DOHH2 (cell line): ENCODE results near the gene RGS7.
A peak's percentile ranks its signal among the peaks of the same experiment; 100 is the strongest.

ENCODE experiments used
- H3F3A ChIP-seq: fragments of 200-600 bp; sonication (generic), shearing (Covaris generic); 2 replicates; pipeline ENCODE4 v1.6.0; 2016; ENCODE audit warnings: antibody characterized with exemption, mild to moderate bottlenecking; ENCODE audit not compliant: control insufficient read depth, insufficient read depth
- H3K27ac ChIP-seq: fragments of 200-600 bp; sonication (generic); 2 replicates; pipeline ENCODE4 v1.5.1; 2014; ENCODE audit warnings: low read depth, mild to moderate bottlenecking, low read length, moderate library complexity
- H3K27me3 ChIP-seq: fragments of 200-600 bp; sonication (generic); 2 replicates; pipeline ENCODE4 v1.6.1; 2014; ENCODE audit warnings: mild to moderate bottlenecking, low read length, mixed read lengths; ENCODE audit not compliant: control insufficient read depth
- H3K36me3 ChIP-seq: fragments of 200-600 bp; sonication (generic); 2 replicates; pipeline ENCODE4 v1.6.1; 2014; ENCODE audit warnings: mild to moderate bottlenecking, low read length, moderate library complexity, mixed read lengths; ENCODE audit not compliant: control insufficient read depth
- H3K4me1 ChIP-seq: fragments of 200-600 bp; sonication (generic); 2 replicates; pipeline ENCODE4 v1.6.1; 2014; ENCODE audit warnings: mild to moderate bottlenecking, low read length, mixed read lengths; ENCODE audit not compliant: control insufficient read depth
- H3K4me2 ChIP-seq: fragments of 200-600 bp; sonication (generic); 2 replicates; pipeline ENCODE4 v1.6.0; 2014; ENCODE audit warnings: mild to moderate bottlenecking, low read length, moderate library complexity
- H3K4me3 ChIP-seq: fragments of 200-600 bp; sonication (generic); 2 replicates; pipeline ENCODE4 v1.5.1; 2014; ENCODE audit warnings: mild to moderate bottlenecking, low read length, mixed read lengths
- H3K79me2 ChIP-seq: fragments of 200-600 bp; sonication (generic); 2 replicates; pipeline ENCODE4 v1.6.1; 2014; ENCODE audit warnings: mild to moderate bottlenecking, low read length, mixed read lengths; ENCODE audit not compliant: control insufficient read depth
- H3K9me2 ChIP-seq: fragments of 200-600 bp; sonication (generic); replicated peaks from 2 replicates; pipeline ENCODE4 v1.6.1; 2014; ENCODE audit warnings: mild to moderate bottlenecking, low read length, mixed read lengths; ENCODE audit not compliant: control insufficient read depth
- H3K9me3 ChIP-seq: fragments of 200-600 bp; sonication (generic); 2 replicates; pipeline ENCODE4 v1.6.1; 2014; ENCODE audit warnings: antibody characterized with exemption, low read length, mixed read lengths; ENCODE audit not compliant: control insufficient read depth, insufficient read depth
- H4K20me1 ChIP-seq: fragments of 200-600 bp; sonication (generic); 2 replicates; pipeline ENCODE4 v1.6.0; 2014; ENCODE audit warnings: low read depth, mild to moderate bottlenecking, antibody characterized with exemption, low read length, moderate library complexity; ENCODE audit not compliant: control insufficient read depth, insufficient read depth
- CTCF ChIP-seq: fragments of 200-600 bp; sonication (generic); IDR thresholded peaks from one replicate; pipeline ENCODE4 v1.5.1; 2014; ENCODE audit warnings: antibody characterized with exemption, mild to moderate bottlenecking, low read depth, low read length; ENCODE audit not compliant: poor library complexity, severe bottlenecking
- EZH2phosphoT487 ChIP-seq: fragments of 200-600 bp; sonication (generic); IDR thresholded peaks from 2 replicates; pipeline ENCODE4 v1.6.1; 2017; ENCODE audit warnings: borderline replicate concordance, mild to moderate bottlenecking, antibody characterized with exemption, low read length, moderate library complexity, mixed read lengths

RGS7 gene

GRCh38 chr1:241351841-241352240 lies 5.2 kb downstream of the RGS7 start:
- no peaks in the 10 kb centered on the region for H3K9me2 ChIP-seq
- no peaks in the 10 kb centered on the region for H3K36me3 ChIP-seq
- no peak overlapping the region for H3K27ac ChIP-seq
- H3K27me3 ChIP-seq, result peaks cover 11% of the 10 kb centered on the region
- no peak overlapping the region for H3K4me2 ChIP-seq
- peaks cover 6% of the 10 kb centered on the region for H3K4me1 ChIP-seq
- no peaks in the 10 kb centered on the region for H3K9me3 ChIP-seq
- no peak overlapping the region for H3K4me3 ChIP-seq
- H3K79me2 ChIP-seq, result no peaks in the 10 kb centered on the region
- TF ChIP-seq CTCF, result no peak
- no peak for TF ChIP-seq EZH2phosphoT487
- no peaks in the 10 kb centered on the region for H3F3A ChIP-seq
- no peaks in the 10 kb centered on the region for H4K20me1 ChIP-seq

- TF ChIP-seq EZH2phosphoT487, result no peak
- no peak for TF ChIP-seq CTCF
- H3F3A ChIP-seq, result no peaks in the 10 kb centered on the region
- no peak overlapping the region for H3K4me2 ChIP-seq
- H3K27me3 ChIP-seq, result no peaks in the 10 kb centered on the region
- no peaks in the 10 kb centered on the region for H3K79me2 ChIP-seq
- no peaks in the 10 kb centered on the region for H3K36me3 ChIP-seq
- H4K20me1 ChIP-seq, result no peaks in the 10 kb centered on the region
- no peak overlapping the region for H3K4me3 ChIP-seq
- H3K4me1 ChIP-seq, result no peaks in the 10 kb centered on the region
- H3K27ac ChIP-seq, result no peak overlapping the region
- no peaks in the 10 kb centered on the region for H3K9me3 ChIP-seq
- H3K9me2 ChIP-seq, result no peaks in the 10 kb centered on the region
These were observed 13.0 kb downstream of the RGS7 start for GRCh38 chr1:241343956-241344355.

- H3F3A ChIP-seq, result no peaks in the 10 kb centered on the region
- H3K27ac ChIP-seq, result no peak overlapping the region
These were observed 20.7 kb downstream of the RGS7 start for GRCh38 chr1:241336335-241336734.

More at GRCh38 chr1:241336335-241336734, 20.7 kb downstream of the RGS7 start:
- Histone ChIP-seq H3K4me1 (peaks cover 40% of the 10 kb centered on the region), H3K4me3 (no peak overlapping the region), H3K9me3 (no peaks in the 10 kb centered on the region), H3K79me2 (no peaks in the 10 kb centered on the region), H3K36me3 (no peaks in the 10 kb centered on the region), H3K9me2 (no peaks in the 10 kb centered on the region), H4K20me1 (no peaks in the 10 kb centered on the region), H3K27me3 (no peaks in the 10 kb centered on the region), H3K4me2 (peak overlapping the region; percentile 14; the same call in 1 of the 2 replicates)
- no peak for TF ChIP-seq CTCF
